PC-9 (cell line): ENCODE data around the gene SCAPER. TPM values are rescaled to one million over a fixed set of nuclear protein-coding genes. Genes with fewer than 3 reads are reported as not detected.

ENCODE experiments used
- BruUV-seq: library from RNA; stranded (reverse); fragments of 400-500 nt; replicated peaks from 2 replicates; lab custom pipeline; 2021; lab: Mats Ljungman, UMichigan
- CTCF ChIA-PET: fragments of 300-600 bp; sonication (Branson Sonifier 250); formaldehyde crosslinking; loops from one replicate; lab custom pipeline; 2022; ENCODE audit warnings: antibody characterized with exemption; lab: Charles Lee
- POLR2A ChIA-PET: fragments of 300-600 bp; sonication (Branson Sonifier 250); formaldehyde crosslinking; loops from one replicate; lab custom pipeline; 2022; ENCODE audit warnings: antibody characterized with exemption; ENCODE audit not compliant: unreplicated experiment; lab: Charles Lee
- DNase-seq, 2 experiments: peaks; one replicate each; pipeline versions ENCODE4 v3.0.0 to v3.0.0-alpha.2; 2015 to 2022; ENCODE audit warnings: mixed read lengths in 1 of 2
- H2AFZ ChIP-seq: fragments of 200-600 bp; sonication (generic); 2 replicates; pipeline ENCODE4 v1.8.1; 2017; ENCODE audit warnings: antibody characterized with exemption
- H3F3A ChIP-seq: fragments of 200-600 bp; sonication (generic); 2 replicates; pipeline ENCODE4 v1.8.1; 2017; ENCODE audit warnings: antibody characterized with exemption, mild to moderate bottlenecking, low read depth; ENCODE audit not compliant: insufficient read depth
- H3K27ac ChIP-seq: fragments of 200-600 bp; sonication (generic); 2 replicates; pipeline ENCODE4 v1.6.1; 2016; ENCODE audit warnings: mixed run types
- H3K27me3 ChIP-seq: fragments of 200-600 bp; sonication (generic); 2 replicates; pipeline ENCODE4 v1.6.1; 2016; ENCODE audit warnings: low read depth, mixed run types; ENCODE audit not compliant: insufficient read depth
- H3K36me3 ChIP-seq: fragments of 200-600 bp; sonication (generic); 2 replicates; pipeline ENCODE4 v1.6.1; 2016; ENCODE audit warnings: low read depth, mixed run types
- H3K4me1 ChIP-seq: fragments of 200-600 bp; sonication (generic); replicated peaks from 2 replicates; pipeline ENCODE4 v1.6.1; 2016; ENCODE audit warnings: mixed run types; ENCODE audit not compliant: insufficient read depth
- H3K4me2 ChIP-seq: fragments of 200-600 bp; sonication (generic); 2 replicates; pipeline ENCODE4 v1.6.1; 2017; ENCODE audit warnings: mixed run types
- H3K4me3 ChIP-seq: fragments of 200-600 bp; sonication (generic); 2 replicates; pipeline ENCODE4 v1.6.1; 2016; ENCODE audit warnings: mixed run types
- H3K79me2 ChIP-seq: fragments of 200-600 bp; sonication (generic); 2 replicates; pipeline ENCODE4 v1.6.1; 2017; ENCODE audit warnings: low read depth, mixed run types
- H3K9me2 ChIP-seq: fragments of 200-600 bp; sonication (generic); 2 replicates; pipeline ENCODE4 v1.8.1; 2017; ENCODE audit warnings: mild to moderate bottlenecking; ENCODE audit not compliant: insufficient read depth
- H3K9me3 ChIP-seq: fragments of 200-600 bp; sonication (generic); 2 replicates; pipeline ENCODE4 v1.8.1; 2016; ENCODE audit warnings: low read depth; ENCODE audit not compliant: insufficient read depth
- H4K20me1 ChIP-seq: fragments of 200-600 bp; sonication (generic); 2 replicates; pipeline ENCODE4 v1.8.1; 2017; ENCODE audit not compliant: insufficient read depth
- EZH2 ChIP-seq: fragments of 200-600 bp; sonication (generic); IDR thresholded peaks from 2 replicates; pipeline ENCODE4 v1.8.0; 2017; ENCODE audit warnings: antibody characterized with exemption, low read depth
- intact Hi-C: fragments of 100-400 bp; cut with micrococcal nuclease; formaldehyde crosslinking; loops from one replicate; pipeline ENCODE4 v1.10.0; 2022; ENCODE audit not compliant: unreplicated experiment
- total RNA-seq: library from RNA; stranded (reverse); gene quantifications from 2 replicates; pipeline ENCODE4 v1.2.3, GENCODE V29; 2021
- TF ChIP-seq, protein P1 (sequence below): fragments of 200-600 bp; sonication (generic); conservative IDR thresholded peaks from 2 replicates; pipeline ENCODE4 v1.6.1; 2017; ENCODE audit warnings: mixed run types, antibody characterized with exemption, mild to moderate bottlenecking, moderate library complexity

The SCAPER gene
- total RNA-seq, 1 experiment from 2014 or later: 18.7 TPM

GRCh38 chr15:76324066-76324465, 581.1 kb downstream of the SCAPER start:
- Histone ChIP-seq H3K4me1 (peaks cover 30% of the 10 kb centered on the region), H3K79me2 (no peaks in the 10 kb centered on the region), H4K20me1 (no peaks in the 10 kb centered on the region), H3F3A (peaks cover 5% of the 10 kb centered on the region; the same call in 1 of the 2 replicates), H3K27me3 (no peaks in the 10 kb centered on the region), H3K9me3 (no peaks in the 10 kb centered on the region), H3K36me3 (no peaks in the 10 kb centered on the region), H3K4me2 (no peak overlapping the region), H3K9me2 (no peaks in the 10 kb centered on the region), H3K27ac (no peak overlapping the region), H3K4me3 (no peak overlapping the region), H2AFZ (no peak overlapping the region)
- POLR2A ChIA-PET: interaction anchor here (0.6 kb wide), 1 partner anchor 24 kb away, joined by 3 read pairs; no protein-coding TSS in a partner anchor
- TF ChIP-seq EZH2: no peak
- TF ChIP-seq, protein P1, sequence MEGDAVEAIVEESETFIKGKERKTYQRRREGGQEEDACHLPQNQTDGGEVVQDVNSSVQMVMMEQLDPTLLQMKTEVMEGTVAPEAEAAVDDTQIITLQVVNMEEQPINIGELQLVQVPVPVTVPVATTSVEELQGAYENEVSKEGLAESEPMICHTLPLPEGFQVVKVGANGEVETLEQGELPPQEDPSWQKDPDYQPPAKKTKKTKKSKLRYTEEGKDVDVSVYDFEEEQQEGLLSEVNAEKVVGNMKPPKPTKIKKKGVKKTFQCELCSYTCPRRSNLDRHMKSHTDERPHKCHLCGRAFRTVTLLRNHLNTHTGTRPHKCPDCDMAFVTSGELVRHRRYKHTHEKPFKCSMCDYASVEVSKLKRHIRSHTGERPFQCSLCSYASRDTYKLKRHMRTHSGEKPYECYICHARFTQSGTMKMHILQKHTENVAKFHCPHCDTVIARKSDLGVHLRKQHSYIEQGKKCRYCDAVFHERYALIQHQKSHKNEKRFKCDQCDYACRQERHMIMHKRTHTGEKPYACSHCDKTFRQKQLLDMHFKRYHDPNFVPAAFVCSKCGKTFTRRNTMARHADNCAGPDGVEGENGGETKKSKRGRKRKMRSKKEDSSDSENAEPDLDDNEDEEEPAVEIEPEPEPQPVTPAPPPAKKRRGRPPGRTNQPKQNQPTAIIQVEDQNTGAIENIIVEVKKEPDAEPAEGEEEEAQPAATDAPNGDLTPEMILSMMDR: no peak
- no TSS peak for BruUV-seq
- DNase-seq: no peak
- CTCF ChIA-PET: no interaction called here
- intact Hi-C loops: no loop called here

DNA sequence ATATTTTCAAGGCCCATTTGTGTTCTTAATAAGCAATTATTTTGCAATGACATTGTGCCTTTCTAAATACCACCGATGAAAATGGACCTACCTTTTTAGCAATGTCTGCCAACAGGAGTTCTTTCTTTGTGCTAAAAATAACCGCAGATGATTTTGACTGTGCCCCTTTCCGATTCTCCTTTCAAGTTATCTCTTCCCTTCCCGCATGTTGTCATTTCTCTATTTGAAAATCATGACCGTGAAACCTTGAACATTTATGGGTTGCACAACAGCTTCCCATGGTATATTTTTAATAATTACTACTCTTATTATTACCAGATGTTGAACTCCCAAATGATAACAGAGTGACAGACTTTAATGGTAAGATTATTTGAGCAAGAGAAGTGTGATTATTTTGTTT, 583.5 kb downstream of the SCAPER start:
- Histone ChIP-seq H3K27ac (no peak overlapping the region), H4K20me1 (no peaks in the 10 kb centered on the region), H3K9me3 (no peaks in the 10 kb centered on the region), H3K4me2 (no peak overlapping the region), H3K4me1 (peaks cover 8% of the 10 kb centered on the region), H2AFZ (no peak overlapping the region), H3K27me3 (no peaks in the 10 kb centered on the region), H3K36me3 (no peaks in the 10 kb centered on the region), H3K4me3 (no peak overlapping the region), H3K79me2 (no peaks in the 10 kb centered on the region), H3F3A (peaks cover under 1% of the 10 kb centered on the region; the same call in 1 of the 2 replicates), H3K9me2 (no peaks in the 10 kb centered on the region)
- ChIA-PET CTCF (no interaction called here), POLR2A (no interaction called here)
- TF ChIP-seq, protein P1: no peak
- TF ChIP-seq EZH2: no peak
- intact Hi-C loops: no loop called here
- BruUV-seq: no TSS peak
- DNase-seq: no peak

DNA sequence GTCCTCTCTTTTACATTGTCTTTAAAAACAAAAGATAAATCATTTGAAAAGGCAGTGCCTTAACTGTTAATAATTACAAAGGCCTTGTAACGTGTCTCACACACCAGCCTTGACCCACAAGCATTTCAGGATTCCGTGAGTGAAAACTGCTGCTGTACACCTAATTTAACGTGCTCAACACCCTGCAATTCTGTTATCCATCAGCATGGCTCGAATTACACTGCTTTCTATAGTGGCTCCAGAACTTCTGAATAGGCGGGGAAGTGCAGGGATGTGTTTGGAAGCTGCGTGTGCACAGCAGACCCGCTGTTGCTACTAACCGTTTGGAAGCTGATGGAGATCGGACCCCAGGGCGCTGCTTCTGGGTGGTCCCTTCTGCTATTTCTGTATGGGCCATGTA, 584.0 kb downstream of the SCAPER start:
- H3K9me3 ChIP-seq: no peaks in the 10 kb centered on the region
- BruUV-seq: no TSS peak

More for the DNA sequence above, 584.0 kb downstream of the SCAPER start:
- TF ChIP-seq, protein P1: no peak
- TF ChIP-seq EZH2: no peak
- Histone ChIP-seq H3K36me3 (no peaks in the 10 kb centered on the region), H3K4me3 (no peak overlapping the region), H3K9me2 (no peaks in the 10 kb centered on the region), H3K4me2 (no peak overlapping the region), H3K4me1 (peaks cover 8% of the 10 kb centered on the region), H3K79me2 (no peaks in the 10 kb centered on the region), H2AFZ (no peak overlapping the region), H3F3A (no peaks in the 10 kb centered on the region), H4K20me1 (no peaks in the 10 kb centered on the region), H3K27ac (no peak overlapping the region), H3K27me3 (no peaks in the 10 kb centered on the region)
- intact Hi-C loops: no loop called here
- CTCF ChIA-PET: no interaction called here
- DNase-seq: no peak
- POLR2A ChIA-PET: no interaction called here
